Neutrophil (primary cell): ENCODE data around the gene AIFM1.

Source experiments
- H3K27ac ChIP-seq: fragments of 200-600 bp; sonication (generic); 2 replicates; pipeline ENCODE4 v1.5.1; 2016; ENCODE audit warnings: mild to moderate bottlenecking, moderate library complexity
- H3K27me3 ChIP-seq: fragments of 200-600 bp; sonication (generic); 2 replicates; pipeline ENCODE4 v1.6.0; 2016; ENCODE audit warnings: mild to moderate bottlenecking
- H3K36me3 ChIP-seq: fragments of 200-600 bp; sonication (generic); 2 replicates; pipeline ENCODE4 v1.5.1; 2017
- H3K4me1 ChIP-seq, 2 experiments: fragments of 200-600 bp in 1 of 2; sonication (generic) in 1 of 2; 1 replicate in 1 of 2; 2 replicates in 1 of 2; pipeline versions ENCODE4 v1.5.1 to v1.6.1; 2013 to 2016; ENCODE audit warnings: low read depth in 1 of 2, low read length in 1 of 2, mild to moderate bottlenecking in 1 of 2, moderate library complexity in 1 of 2; ENCODE audit not compliant: control insufficient read depth in 1 of 2, insufficient read depth in 1 of 2
- H3K4me3 ChIP-seq, 2 experiments: fragments of 200-600 bp in 1 of 2; sonication (generic) in 1 of 2; 1 replicate in 1 of 2; 2 replicates in 1 of 2; pipeline ENCODE4 v1.5.1; 2013 to 2016; ENCODE audit warnings: low read depth in 1 of 2, low read length in 1 of 2, mild to moderate bottlenecking in 1 of 2, moderate library complexity in 1 of 2
- H3K9me3 ChIP-seq: fragments of 200-600 bp; sonication (generic); 2 replicates; pipeline ENCODE4 v1.5.1; 2016
- CTCF ChIP-seq: fragments of 200-600 bp; sonication (generic); IDR thresholded peaks from 2 replicates; pipeline ENCODE4 v1.5.1; 2016; ENCODE audit warnings: antibody characterized with exemption

Gene AIFM1

GRCh38 chrX:130124577-130124976 lies 41.1 kb downstream of the AIFM1 start:
- Histone ChIP-seq H3K4me1 (peaks cover 10 to 11% of the 10 kb centered on the region in 2 experiments), H3K27ac (no peak overlapping the region), H3K9me3 (no peaks in the 10 kb centered on the region), H3K27me3 (no peaks in the 10 kb centered on the region), H3K4me3 (no peak overlapping the region), H3K36me3 (peaks cover 11% of the 10 kb centered on the region)
- no peak for TF ChIP-seq CTCF

- Histone ChIP-seq H3K27me3 (no peaks in the 10 kb centered on the region), H3K4me1 (peaks cover 10 to 11% of the 10 kb centered on the region in 2 experiments), H3K27ac (peak overlapping the region; percentile 87), H3K4me3 (peak overlapping the region; percentile 63 to 66), H3K36me3 (no peaks in the 10 kb centered on the region), H3K9me3 (no peaks in the 10 kb centered on the region)
- no peak for TF ChIP-seq CTCF
These were observed 44.2 kb downstream of the AIFM1 start for GRCh38 chrX:130121505-130121800.

GRCh38 chrX:130120746-130121504 lies 44.7 kb downstream of the AIFM1 start:
- peaks cover 10 to 11% of the 10 kb centered on the region in 2 experiments for H3K4me1 ChIP-seq
- H3K27me3 ChIP-seq: no peaks in the 10 kb centered on the region
- peak overlapping the region; percentile 87 for H3K27ac ChIP-seq
- H3K4me3 ChIP-seq: peak overlapping the region; percentile 63 to 66
- peak; percentile 78 for TF ChIP-seq CTCF
- no peaks in the 10 kb centered on the region for H3K9me3 ChIP-seq
- no peaks in the 10 kb centered on the region for H3K36me3 ChIP-seq

GRCh38 chrX:130120321-130120731 lies 45.3 kb downstream of the AIFM1 start:
- Histone ChIP-seq H3K4me3 (peak overlapping the region; percentile 63 to 66), H3K27me3 (no peaks in the 10 kb centered on the region), H3K36me3 (no peaks in the 10 kb centered on the region), H3K4me1 (peaks cover 10 to 11% of the 10 kb centered on the region in 2 experiments), H3K9me3 (no peaks in the 10 kb centered on the region), H3K27ac (peak overlapping the region; percentile 87)
- TF ChIP-seq CTCF: no peak

GRCh38 chrX:130119312-130119898 lies 46.2 kb downstream of the AIFM1 start:
- Histone ChIP-seq H3K9me3 (no peaks in the 10 kb centered on the region), H3K27ac (no peak overlapping the region), H3K27me3 (no peaks in the 10 kb centered on the region), H3K4me1 (peaks cover 10 to 11% of the 10 kb centered on the region in 2 experiments), H3K4me3 (no peak overlapping the region), H3K36me3 (no peaks in the 10 kb centered on the region)
- no peak for TF ChIP-seq CTCF
